Astrocyte of the cerebellum (primary cell): Measurements from ENCODE around the gene RBMS1.

Source experiments
- DNase-seq: peaks from one replicate; pipeline ENCODE4 v3.0.0-alpha.2; 2011; ENCODE audit warnings: low read depth
- H3K4me3 ChIP-seq: 2 replicates; pipeline ENCODE4 v1.5.1; 2011; ENCODE audit warnings: mild to moderate bottlenecking, low read depth, low read length, moderate library complexity
- CTCF ChIP-seq: IDR thresholded peaks from 2 replicates; pipeline ENCODE4 v1.5.1; 2012; ENCODE audit warnings: low read length, low read depth, moderate library complexity, mild to moderate bottlenecking; ENCODE audit errors: missing control alignments
- in situ Hi-C: cut with HindIII; loops from 2 replicates; pipeline ENCODE4 v1.10.0; 2017; ENCODE audit warnings: low sequenced_read_pairs

RBMS1 gene

GRCh38 chr2:160474891-160475787, 18.5 kb downstream of the RBMS1 start:
- H3K4me3 ChIP-seq = no peak overlapping the region
- DNase-seq = no peak
- in situ Hi-C loops = no loop called here
- no peak for TF ChIP-seq CTCF

- in situ Hi-C loops = no loop called here
- no peak overlapping the region for H3K4me3 ChIP-seq
- no peak for DNase-seq
- no peak for TF ChIP-seq CTCF
These were observed 19.3 kb downstream of the RBMS1 start for GRCh38 chr2:160474319-160474645.

- TF ChIP-seq CTCF = no peak
- H3K4me3 ChIP-seq = no peak overlapping the region
- in situ Hi-C loops = no loop called here
- DNase-seq = no peak
These were observed 19.9 kb downstream of the RBMS1 start for GRCh38 chr2:160473468-160474318.

GRCh38 chr2:160472839-160473251, 20.8 kb downstream of the RBMS1 start:
- in situ Hi-C loops = no loop called here
- TF ChIP-seq CTCF = no peak
- no peak overlapping the region for H3K4me3 ChIP-seq
- DNase-seq = no peak

GRCh38 chr2:160471950-160472349, 21.7 kb downstream of the RBMS1 start:
- H3K4me3 ChIP-seq = no peak overlapping the region
- in situ Hi-C loops = no loop called here
- no peak for TF ChIP-seq CTCF
- DNase-seq = no peak

- DNase-seq = no peak
- in situ Hi-C loops = no loop called here
- H3K4me3 ChIP-seq = no peak overlapping the region
- TF ChIP-seq CTCF = no peak
These were observed 23.9 kb downstream of the RBMS1 start for GRCh38 chr2:160469621-160470204.
